GM20431 (cell line): Measurements from ENCODE around the gene FILIP1L.

ENCODE experiments used
- in situ Hi-C: fragments of 300-500 bp; cut with MseI, MboI; formaldehyde crosslinking; loops from one replicate; pipeline ENCODE4 v1.15.0; 2020; ENCODE audit warnings: low sequenced_read_pairs; ENCODE audit not compliant: unreplicated experiment

Gene FILIP1L

GRCh38 chr3:100023595-100023994 lies 90.7 kb downstream of the FILIP1L start:
- in situ Hi-C loops = no loop called here

GRCh38 chr3:100023150-100023549 lies 91.2 kb downstream of the FILIP1L start:
- in situ Hi-C loops = no loop called here

- in situ Hi-C loops = no loop called here
Observed at GRCh38 chr3:100022506-100022905, 91.8 kb downstream of the FILIP1L start.

GRCh38 chr3:100020876-100021644 lies 93.2 kb downstream of the FILIP1L start:
- in situ Hi-C loops = no loop called here

- in situ Hi-C loops = no loop called here
Observed at GRCh38 chr3:100019719-100020118, 94.6 kb downstream of the FILIP1L start.

- in situ Hi-C loops = no loop called here
Observed at GRCh38 chr3:100018806-100019205, 95.5 kb downstream of the FILIP1L start.

GRCh38 chr3:100010087-100010417 lies 104.2 kb downstream of the FILIP1L start:
- in situ Hi-C loops = no loop called here

- in situ Hi-C loops = no loop called here
Observed at GRCh38 chr3:100009276-100010086, 104.8 kb downstream of the FILIP1L start.

GRCh38 chr3:100008081-100008698 lies 106.1 kb downstream of the FILIP1L start:
- in situ Hi-C loops = no loop called here

- in situ Hi-C loops = no loop called here
Observed at GRCh38 chr3:100007313-100007712, 107.0 kb downstream of the FILIP1L start.

GRCh38 chr3:100006570-100007271 lies 107.6 kb downstream of the FILIP1L start:
- in situ Hi-C loops = no loop called here

- in situ Hi-C loops = no loop called here
Observed at GRCh38 chr3:100005665-100006393, 108.5 kb downstream of the FILIP1L start.

- in situ Hi-C loops = no loop called here
Observed at GRCh38 chr3:100004931-100005330, 109.4 kb downstream of the FILIP1L start.

- in situ Hi-C loops = no loop called here
Observed at GRCh38 chr3:100003609-100004503, 110.4 kb downstream of the FILIP1L start.

GRCh38 chr3:100002599-100003350 lies 111.5 kb downstream of the FILIP1L start:
- in situ Hi-C loops = no loop called here

GRCh38 chr3:100001526-100002270 lies 112.6 kb downstream of the FILIP1L start:
- in situ Hi-C loops = no loop called here

GRCh38 chr3:100001083-100001482 lies 113.2 kb downstream of the FILIP1L start:
- in situ Hi-C loops = no loop called here
